ENCODE data around the gene RNF43.

The RNF43 gene

GRCh38 chr17:58421711-58422110 lies 4.4 kb upstream of the RNF43 start:
- TF ChIP-seq MAX (IDR thresholded peaks at IDR 0.05), result no peak
- no peak for TF ChIP-seq CREB1 (IDR thresholded peaks at IDR 0.05; ENCODE audit: low read depth)
- TF ChIP-seq FOXM1 (IDR thresholded peaks at IDR 0.05; ENCODE audit: borderline replicate concordance, low read depth), result no peak
- TF ChIP-seq TEAD4 (IDR thresholded peaks at IDR 0.05), result no peak
- TF ChIP-seq ZBTB7A (IDR thresholded peaks at IDR 0.05; ENCODE audit: low read depth), result no peak
- TF ChIP-seq REST (IDR thresholded peaks at IDR 0.05; ENCODE audit: low read depth), result no peak
- TF ChIP-seq RAD21 (IDR thresholded peaks at IDR 0.05; ENCODE audit: low read depth), result no peak
- no peak for TF ChIP-seq YY1 (IDR thresholded peaks at IDR 0.05; ENCODE audit: low read depth)
- TF ChIP-seq CEBPB (IDR thresholded peaks at IDR 0.05), result no peak

- TF ChIP-seq FOXM1 (IDR thresholded peaks at IDR 0.05; ENCODE audit: borderline replicate concordance, low read depth) (no peak), RAD21 (IDR thresholded peaks at IDR 0.05; ENCODE audit: low read depth) (no peak), TAF1 (IDR thresholded peaks at IDR 0.05; ENCODE audit: low read depth) (no peak), NFIC (IDR thresholded peaks at IDR 0.05) (no peak), EP300 (IDR thresholded peaks at IDR 0.05; ENCODE audit: borderline replicate concordance) (no peak), TEAD4 (IDR thresholded peaks at IDR 0.05) (no peak), REST (IDR thresholded peaks at IDR 0.05; ENCODE audit: low read depth) (no peak), ZBTB7A (IDR thresholded peaks at IDR 0.05; ENCODE audit: low read depth) (no peak), CEBPB (IDR thresholded peaks at IDR 0.05) (no peak), MAX (IDR thresholded peaks at IDR 0.05) (no peak), TCF12 (IDR thresholded peaks at IDR 0.05; ENCODE audit: low read depth) (no peak), CREB1 (IDR thresholded peaks at IDR 0.05; ENCODE audit: low read depth) (no peak), USF1 (IDR thresholded peaks at IDR 0.05) (no peak)
These were observed 3.5 kb upstream of the RNF43 start for GRCh38 chr17:58420827-58421226.

GRCh38 chr17:58416937-58417299 lies 416 bp downstream of the RNF43 start:
- TF ChIP-seq FOXM1 (IDR thresholded peaks at IDR 0.05; ENCODE audit: borderline replicate concordance, low read depth) (no peak), ZBTB7A (IDR thresholded peaks at IDR 0.05; ENCODE audit: low read depth) (no peak), CEBPB (IDR thresholded peaks at IDR 0.05) (no peak), EP300 (IDR thresholded peaks at IDR 0.05; ENCODE audit: borderline replicate concordance) (no peak), REST (IDR thresholded peaks at IDR 0.05; ENCODE audit: low read depth) (no peak), TEAD4 (IDR thresholded peaks at IDR 0.05) (no peak), EGR1 (IDR thresholded peaks at IDR 0.05) (no peak), MAX (IDR thresholded peaks at IDR 0.05) (no peak), TAF1 (IDR thresholded peaks at IDR 0.05; ENCODE audit: low read depth) (no peak), USF1 (IDR thresholded peaks at IDR 0.05) (no peak), YY1 (IDR thresholded peaks at IDR 0.05; ENCODE audit: low read depth) (no peak), CREB1 (IDR thresholded peaks at IDR 0.05; ENCODE audit: low read depth) (no peak), RAD21 (IDR thresholded peaks at IDR 0.05; ENCODE audit: low read depth) (no peak), TCF12 (IDR thresholded peaks at IDR 0.05; ENCODE audit: low read depth) (no peak), NFIC (IDR thresholded peaks at IDR 0.05) (no peak)

- TF ChIP-seq TEAD4 (IDR thresholded peaks at IDR 0.05) (no peak), FOXM1 (IDR thresholded peaks at IDR 0.05; ENCODE audit: borderline replicate concordance, low read depth) (no peak), TCF12 (IDR thresholded peaks at IDR 0.05; ENCODE audit: low read depth) (no peak)
These were observed 938 bp downstream of the RNF43 start for GRCh38 chr17:58416396-58416795.
